ENCODE results near the gene BRIX1.

- peak; percentile 75 for TF ChIP-seq CTCF (conservative IDR thresholded peaks at IDR 0.05; ENCODE audit: low read depth, low read length)
- TF ChIP-seq EZH2 (IDR thresholded peaks at IDR 0.05; ENCODE audit: low read length, unreplicated experiment): no peak
- no peak for TF ChIP-seq EZH2phosphoT487 (IDR thresholded peaks at IDR 0.05; ENCODE audit: borderline replicate concordance, low read length)
Observed at GRCh38 chr5:34905564-34905963, 9.9 kb upstream of the BRIX1 start.
